GDM1 (cell line): ENCODE results near the gene PDGFRB.

Experiments used
- DNase-seq: peaks from one replicate; lab custom pipeline; 2025; lab: John Stamatoyannopoulos, UW

Gene PDGFRB

DNA sequence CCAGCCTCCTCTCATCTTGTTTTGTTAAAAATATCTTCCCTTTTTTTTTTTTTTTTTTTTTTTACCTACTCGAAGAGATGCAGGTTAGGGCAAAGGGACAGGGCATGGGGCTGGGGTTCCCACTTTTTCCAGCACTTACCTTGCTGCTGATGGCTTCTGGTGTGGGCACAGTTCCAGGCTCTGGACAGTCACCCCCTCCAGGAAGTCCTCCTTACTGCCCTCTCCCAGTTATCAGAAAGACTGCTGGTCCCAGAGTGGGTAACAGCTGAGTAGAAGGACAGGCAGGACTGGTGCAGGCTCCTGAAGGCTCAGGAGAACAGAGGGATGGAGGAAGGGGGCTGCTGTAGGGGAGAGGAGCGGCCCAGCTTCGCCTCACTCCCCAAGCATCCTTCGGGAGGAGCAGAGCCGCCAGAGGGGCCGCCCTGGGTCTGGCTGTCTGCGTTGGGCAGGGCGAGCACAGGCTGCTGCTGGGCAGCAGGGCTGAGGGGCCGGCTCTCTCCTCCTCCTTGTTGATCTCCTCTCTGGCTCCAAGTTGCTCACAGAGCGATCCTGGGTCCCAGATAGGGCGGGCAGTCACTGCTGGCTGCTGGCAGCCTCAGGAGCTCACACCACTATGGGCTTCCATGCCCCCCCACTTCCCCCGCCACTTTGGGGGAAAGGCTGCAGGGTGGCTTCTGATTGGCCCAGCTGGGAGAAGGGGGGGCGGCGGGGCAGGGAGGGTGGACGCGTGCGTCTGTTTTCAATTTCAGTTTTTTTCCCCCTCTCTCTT lies at the start of gene PDGFRB:
PDGFRB (minus strand) TSS at position 588 of the 769 bp plus-strand sequence. CDS start 18,798 bp downstream, outside the sequence.
- DNase-seq, result no peak

DNA sequence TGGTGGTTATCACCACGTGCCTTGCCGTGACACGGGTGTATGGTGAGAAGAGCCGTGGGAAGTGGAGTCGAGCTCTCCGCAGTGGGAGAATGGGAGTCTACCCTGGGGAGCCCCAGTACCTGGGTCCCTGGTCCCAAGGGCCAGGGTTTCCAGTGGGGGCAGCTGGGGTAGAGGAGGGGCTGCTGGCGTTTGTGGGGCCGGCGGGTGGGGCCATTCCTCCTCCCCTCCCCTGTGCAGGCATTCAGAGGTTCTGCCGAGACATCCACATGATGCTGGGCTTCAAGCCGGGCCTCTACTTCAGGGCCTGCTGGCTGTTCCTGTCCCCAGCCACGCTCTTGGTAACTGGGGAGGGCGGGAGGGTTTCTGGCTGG lies 48.9 kb upstream of the PDGFRB start:
- DNase-seq, result no peak

DNA sequence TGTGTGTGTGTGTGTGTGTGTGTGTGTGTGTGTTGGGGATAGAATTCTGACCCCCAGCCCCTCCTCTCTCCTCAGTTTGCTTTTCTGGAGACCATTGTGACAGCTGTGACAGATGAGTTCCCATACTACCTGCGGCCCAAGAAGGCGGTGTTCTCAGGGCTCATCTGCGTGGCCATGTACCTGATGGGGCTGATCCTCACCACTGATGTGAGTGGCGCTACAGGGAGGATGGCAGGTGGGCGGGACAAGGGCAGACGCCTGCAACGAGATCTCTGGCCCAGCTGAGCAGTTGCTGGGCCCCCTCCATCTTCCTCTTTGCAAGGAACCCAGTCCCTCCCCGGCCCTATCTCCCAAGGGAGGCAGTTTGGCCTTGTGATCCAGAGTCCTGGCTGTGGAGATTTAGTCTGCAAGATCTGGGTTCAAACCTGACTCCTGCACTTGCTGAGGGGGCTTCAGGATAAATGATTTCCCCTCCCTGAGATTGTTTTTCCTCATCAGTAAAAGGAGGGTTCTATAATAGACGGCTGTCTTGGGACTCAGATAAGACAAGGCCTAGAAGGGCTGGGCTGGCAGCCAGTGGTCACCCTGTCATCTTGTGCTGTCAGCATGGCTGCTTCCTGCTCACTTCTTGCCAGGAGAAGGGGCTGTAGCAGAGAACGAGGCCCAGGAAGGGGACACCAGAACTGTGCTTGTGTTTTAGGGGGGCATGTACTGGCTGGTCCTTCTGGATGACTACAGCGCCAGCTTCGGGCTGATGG lies 48.4 kb upstream of the PDGFRB start:
- no peak for DNase-seq

DNA sequence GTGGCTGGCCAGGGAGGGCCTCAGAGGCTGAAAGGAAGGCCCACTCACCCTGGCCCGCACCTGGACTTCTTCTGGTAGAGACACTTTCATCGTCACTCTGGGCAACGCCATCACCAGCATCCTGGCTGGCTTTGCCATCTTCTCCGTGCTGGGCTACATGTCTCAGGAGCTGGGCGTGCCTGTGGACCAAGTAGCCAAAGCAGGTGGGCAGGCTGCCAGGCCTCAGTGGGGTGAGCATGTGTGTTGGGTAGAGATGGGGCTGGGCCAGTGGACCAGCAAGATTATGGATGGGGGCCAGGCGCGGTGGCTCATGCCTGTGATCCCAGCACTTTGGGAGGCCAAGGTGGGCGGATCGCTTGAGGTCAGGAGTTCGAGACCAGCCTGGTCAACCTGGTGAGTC lies 46.9 kb upstream of the PDGFRB start:
- no peak for DNase-seq

DNA sequence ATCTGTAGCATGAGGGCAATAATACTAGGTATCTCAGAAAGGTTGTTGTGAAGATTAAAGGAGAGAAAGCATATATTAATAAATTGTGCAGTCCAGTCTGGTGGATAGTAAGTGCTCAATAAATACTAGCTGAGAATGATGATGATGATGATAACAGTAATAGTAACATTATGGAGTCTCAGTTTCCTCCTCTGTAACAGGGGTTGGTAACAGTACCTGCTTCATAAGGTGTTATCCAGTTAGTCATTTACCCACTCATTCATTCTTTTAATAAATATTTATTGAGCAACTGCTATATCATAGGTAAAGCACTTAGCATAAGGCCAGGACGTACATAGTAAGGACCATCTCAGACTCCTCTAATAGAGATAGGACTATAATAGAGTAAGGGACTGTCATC lies 41.8 kb upstream of the PDGFRB start:
- DNase-seq, result no peak

DNA sequence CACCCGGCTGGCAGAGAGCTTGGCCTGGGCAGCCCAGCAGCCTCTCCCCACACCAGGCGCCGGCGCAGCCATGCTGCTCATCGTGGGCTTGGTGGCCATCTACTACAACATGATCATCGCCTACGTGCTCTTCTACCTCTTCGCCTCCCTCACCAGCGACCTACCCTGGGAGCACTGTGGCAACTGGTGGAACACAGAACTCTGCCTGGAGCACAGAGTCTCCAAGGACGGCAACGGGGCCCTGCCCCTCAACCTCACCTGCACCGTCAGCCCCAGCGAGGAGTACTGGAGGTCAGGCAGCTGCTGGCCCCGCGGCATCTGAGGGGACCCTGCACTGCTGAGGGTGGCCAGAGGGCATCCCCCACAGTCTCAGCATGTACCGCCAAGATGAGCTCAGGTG lies 41.3 kb upstream of the PDGFRB start:
- no peak for DNase-seq

DNA sequence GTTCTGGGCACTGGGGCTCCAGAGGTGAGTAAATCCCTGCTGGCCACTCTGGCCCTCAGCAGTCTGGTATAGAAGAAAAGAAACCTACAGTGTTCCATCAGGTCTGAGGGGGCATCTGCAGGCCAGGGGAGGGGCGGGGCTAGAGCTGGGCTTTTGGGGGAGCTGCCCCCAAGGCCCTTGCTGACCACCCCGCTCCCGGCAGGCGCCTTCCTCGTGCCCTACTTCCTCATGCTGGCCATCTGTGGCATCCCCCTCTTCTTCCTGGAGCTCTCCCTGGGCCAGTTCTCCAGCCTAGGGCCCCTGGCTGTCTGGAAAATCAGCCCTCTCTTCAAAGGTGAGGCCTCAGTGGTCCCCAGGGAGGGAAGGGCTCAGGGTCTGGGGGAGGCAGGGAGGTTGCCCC lies 40.9 kb upstream of the PDGFRB start:
- no peak for DNase-seq

DNA sequence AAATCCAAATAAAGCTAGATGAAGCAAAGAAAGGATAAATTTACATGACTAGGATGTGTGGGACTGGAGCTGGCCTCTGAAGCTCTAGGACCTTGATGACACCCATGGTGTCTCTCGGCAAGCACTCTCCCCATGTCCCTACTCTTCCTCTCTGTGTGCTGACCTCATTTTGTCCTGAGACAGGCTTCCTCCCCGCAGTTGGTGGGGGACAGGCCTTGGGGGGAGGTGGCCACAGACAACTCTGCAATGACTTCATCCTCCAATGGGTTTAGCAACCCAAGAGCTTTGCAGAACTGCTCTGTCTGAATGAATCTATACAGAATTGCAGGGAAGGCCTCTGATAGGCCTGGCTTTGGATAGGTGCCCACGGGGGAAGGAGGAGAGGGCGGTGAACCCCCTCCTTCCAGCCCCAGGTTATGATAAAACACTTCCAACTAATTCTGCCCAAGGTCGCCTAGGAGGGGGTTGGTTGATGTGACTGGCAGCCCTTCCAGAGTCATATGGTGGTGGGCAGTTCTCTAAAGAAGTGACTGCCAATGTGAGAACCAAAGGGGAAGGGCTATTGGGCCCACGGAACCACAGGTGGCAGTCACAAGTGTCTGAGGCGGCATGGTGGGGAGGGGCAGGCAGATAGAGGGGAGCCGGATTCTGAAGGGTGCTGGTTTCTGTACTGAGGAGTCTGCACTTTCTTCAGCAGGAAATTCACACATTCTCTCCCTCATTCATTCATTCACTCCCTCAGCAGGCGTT lies 40.3 kb upstream of the PDGFRB start:
- no peak for DNase-seq

DNA sequence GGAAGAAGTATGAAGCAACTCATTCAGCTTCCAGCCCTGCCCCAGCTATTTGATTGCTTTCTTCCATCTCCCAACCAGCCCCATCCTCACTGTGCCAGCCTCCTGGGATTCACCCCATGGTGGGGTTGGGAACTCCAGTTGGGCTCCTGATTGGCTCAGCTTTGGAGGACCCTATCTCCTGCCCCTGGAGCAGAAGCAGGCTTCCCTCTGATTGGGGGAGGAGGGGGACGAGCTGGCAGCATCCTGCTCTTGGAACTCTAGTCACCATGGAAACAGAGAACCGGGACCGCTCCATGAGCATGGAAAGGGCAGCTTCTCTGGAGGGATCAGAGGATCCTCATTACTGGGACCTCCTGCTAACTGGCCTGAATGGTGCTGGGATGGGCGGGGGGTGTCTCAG lies 36.8 kb upstream of the PDGFRB start:
- DNase-seq, result no peak

DNA sequence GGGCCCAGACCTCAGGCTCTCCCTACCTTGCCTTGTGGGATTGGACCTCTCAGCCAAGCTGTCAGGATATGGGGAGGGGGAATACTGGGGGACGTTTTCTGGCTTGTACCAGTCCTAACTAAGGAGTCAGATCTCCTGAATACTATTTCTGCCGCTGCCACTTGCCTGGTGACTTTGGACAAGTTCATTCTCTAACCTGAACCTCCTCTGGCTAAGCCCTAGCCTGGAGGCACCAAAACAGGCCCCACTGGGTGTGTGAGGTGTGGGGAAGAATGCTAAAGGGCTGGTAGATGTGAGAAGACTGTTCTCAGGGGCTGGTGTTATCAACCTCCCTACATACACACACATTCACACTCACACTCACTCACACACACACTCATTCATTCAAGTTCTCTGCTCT lies 35.3 kb upstream of the PDGFRB start:
- DNase-seq, result no peak

DNA sequence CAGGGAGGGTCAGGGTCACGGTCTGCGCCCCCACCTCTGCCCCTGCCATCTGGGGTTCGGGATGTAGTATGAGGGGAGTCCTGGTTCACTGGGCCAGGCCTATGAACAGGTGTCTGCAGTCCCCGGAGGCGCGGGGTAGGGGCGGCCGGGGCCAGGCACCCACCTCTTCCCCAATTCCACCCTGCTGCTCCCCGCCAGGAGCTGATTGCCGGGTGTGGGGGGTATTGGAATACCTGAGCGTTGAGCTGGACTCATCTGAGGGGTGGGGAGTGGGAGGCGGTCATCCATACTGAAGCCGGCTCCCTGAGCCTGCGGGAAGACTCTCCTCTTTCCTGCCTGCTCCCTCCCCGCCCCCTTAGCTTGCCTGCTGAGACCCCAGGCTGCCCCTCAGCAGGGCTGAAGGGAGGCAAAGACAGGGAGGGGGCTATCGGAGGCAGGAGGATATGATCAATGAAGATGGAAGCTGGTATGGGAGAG lies 34.9 kb upstream of the PDGFRB start:
- DNase-seq, result no peak

DNA sequence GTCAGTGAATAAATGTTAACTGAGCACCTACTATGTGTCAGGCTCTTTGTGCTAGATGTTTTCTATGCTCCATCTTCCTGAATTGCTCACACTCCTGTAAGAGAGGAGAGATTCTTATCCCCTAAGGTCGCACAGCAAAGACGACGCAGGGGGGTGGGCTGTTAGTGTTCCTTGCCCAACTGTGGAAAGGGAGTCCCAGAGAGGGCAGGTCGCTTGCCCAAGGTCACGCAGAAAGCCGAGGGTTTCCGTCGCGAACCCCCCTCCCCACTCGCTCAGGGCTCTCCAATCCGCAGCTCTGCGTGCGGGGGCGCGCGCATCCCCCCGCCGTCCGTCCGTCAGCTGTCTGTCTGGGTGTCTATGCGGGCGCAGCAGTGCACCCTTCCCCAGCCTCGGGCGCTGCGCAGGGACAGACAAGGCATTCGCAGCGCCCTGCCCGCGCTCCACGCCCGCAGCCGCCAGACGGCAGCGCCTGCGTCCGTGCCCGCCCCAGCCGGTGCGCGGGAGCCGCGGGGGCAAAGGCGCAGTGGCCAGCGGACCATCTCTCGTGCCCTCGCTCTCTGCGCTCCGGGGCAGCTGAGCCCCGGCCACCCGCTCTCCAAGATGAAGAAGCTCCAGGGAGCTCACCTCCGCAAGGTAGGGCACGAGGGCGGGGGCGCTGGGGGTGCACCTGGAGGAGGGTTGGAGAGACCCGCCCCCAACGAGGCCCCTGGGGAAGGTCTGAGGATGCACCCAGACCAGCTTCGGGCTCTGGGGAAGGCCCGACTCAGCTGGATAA lies 34.3 kb upstream of the PDGFRB start, which contains the start of gene SLC6A7:
SLC6A7 (plus strand) TSS at position 335 of the 775 bp plus-strand sequence; CDS start at position 601, 266 bp downstream.
- DNase-seq, result no peak

DNA sequence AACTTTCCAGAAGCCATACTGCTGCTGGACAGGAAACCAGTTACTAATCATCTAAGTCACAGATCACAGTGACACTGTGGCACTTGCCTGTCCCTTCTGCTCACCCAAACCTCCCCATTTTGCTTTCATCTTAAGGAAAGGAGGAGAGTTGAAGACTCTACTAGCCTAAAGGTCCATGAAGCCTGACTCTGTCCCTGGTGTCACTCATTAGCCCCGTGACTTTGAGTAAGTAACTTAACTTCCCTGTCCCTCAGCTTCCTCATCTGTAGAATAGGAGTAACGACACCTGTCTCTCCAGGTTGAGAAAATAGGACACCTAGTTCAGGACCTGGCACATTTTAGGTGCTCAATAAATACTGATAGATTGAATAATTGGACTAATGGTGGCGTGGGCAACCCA lies 33.7 kb upstream of the PDGFRB start:
- DNase-seq, result no peak

DNA sequence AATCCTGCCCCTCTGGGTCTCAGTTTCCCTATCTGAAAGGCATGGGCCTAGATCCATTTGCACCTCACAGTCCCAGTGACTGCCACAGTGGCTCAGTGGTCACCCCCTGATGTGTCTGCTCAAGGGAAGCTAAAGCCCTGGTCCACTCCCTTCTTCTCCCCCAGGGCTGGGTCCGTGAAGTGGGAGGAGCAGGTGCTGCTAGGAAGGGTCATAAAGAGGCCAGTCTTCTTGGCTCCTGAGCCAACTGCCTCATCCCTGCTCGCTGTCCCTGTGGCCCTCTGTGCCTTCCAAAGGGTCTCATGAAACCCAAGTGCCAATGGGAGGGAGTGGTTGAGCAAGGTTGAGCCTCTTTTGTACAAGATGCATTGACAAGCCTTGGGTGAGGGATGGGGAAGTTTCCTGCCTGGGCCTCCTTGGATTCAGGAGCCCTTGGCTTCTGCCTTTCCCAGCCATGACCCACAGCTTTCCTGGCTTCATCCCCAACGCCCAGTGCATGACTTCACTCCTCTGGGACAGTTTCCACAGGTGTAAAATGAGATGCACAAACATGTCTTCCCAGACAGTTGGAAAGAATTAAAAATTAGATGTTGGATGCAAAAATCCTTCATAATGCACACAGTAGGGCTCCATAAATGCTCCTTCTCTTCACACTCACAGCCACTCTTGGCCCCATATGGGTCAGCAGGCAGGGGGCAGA lies 32.6 kb upstream of the PDGFRB start:
- no peak for DNase-seq

DNA sequence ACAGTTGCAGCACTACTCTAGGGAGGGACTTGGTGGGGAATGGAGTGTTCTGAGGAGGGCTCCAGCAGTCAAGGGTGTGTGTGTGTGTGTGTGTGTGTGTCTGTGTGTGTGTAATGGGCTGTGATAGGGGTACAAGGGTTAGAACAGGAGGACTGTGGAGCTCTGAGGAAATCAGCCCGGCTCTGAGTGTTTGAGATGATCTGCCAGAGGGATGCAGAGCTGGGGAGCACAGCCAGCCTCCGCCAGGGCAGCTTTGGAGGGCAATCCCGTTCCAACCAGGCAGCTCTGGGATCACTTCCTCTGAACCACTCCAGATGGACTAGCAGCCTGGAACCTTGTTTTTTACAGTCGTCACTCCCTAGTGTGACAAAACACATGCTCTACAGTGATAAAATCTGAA lies 31.3 kb upstream of the PDGFRB start:
- DNase-seq, result no peak

DNA sequence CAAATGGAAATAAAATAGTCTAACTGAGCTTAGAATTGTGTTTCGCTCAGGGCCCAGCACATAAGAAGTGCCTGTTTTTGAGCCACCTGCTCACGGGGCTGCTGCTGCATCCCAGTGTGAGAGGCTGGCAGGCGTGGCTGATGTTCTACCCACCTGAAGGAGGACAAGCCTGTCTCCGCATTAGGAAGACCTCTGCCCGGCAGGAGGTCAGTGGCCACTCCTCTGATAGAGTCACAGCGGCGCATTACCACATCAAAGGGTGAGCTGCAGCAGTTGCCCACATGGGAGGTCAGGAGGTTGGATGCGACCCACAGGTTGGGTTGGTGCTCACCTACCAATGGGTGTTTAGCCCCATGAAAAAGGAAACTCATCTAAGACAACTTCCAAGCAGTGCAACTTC lies 30.5 kb upstream of the PDGFRB start:
- no peak for DNase-seq

DNA sequence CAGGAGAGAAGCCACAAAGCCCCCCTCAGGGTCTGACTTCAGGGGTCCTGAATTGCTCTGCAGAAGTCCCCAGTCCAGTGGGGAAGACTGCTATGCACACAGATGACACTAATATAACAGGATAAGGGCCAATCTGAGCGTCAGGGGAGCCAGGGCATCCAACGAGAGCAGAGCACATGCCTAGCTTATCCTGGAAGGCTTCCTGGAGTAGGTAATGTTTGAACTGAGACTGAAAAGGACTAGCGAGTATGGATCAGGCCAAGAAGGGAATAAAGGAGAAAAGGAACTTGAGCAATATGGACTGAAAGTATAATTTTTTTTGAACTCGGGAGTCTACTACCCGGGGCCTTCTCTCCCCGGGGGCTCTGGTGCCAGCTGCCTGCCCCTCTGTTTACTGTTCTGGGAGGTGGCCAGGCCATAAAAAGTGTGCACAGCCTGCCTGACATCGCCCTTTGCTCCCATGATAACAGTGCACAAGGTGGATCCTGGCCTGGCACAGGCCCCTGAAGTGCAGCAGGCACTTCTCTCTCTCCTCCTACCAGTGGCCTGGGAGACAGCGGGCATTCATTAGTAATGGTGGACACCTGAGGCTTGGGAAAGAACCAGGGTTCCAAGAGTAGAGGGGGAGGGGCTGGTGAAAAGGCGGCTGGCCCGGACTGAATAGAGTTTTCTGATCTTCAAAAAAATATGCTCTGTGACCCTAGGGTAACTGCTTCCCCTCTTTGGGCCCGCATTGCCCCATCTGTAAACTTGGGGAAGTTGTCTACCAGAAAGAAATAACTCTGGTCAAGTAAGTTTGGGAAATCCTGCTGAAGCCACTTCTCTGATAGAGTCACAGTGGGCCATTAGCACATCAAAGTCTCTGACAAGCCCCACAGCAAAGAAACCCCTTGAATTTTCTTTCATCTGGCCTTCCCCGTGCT lies 29.6 kb upstream of the PDGFRB start:
- no peak for DNase-seq

DNA sequence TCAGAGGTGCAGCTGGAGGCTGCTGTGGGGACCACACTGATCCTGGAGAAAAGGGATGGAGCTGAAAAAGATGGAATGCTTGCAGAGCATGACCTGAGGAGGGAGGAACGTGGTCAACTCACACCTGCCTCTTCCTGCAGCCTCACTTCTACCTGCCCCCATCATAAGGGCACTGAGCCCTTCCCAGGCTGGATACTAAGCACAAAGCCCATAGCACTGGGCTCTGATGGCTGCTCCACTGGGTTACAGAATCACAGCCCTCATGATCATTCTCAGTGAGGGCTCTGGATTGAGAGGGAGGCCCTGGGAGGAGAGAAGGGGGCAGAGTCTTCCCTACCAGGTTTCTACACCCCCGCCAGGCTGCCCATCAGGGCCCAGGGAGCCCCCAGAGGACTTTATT lies 28.4 kb upstream of the PDGFRB start:
- DNase-seq, result no peak

DNA sequence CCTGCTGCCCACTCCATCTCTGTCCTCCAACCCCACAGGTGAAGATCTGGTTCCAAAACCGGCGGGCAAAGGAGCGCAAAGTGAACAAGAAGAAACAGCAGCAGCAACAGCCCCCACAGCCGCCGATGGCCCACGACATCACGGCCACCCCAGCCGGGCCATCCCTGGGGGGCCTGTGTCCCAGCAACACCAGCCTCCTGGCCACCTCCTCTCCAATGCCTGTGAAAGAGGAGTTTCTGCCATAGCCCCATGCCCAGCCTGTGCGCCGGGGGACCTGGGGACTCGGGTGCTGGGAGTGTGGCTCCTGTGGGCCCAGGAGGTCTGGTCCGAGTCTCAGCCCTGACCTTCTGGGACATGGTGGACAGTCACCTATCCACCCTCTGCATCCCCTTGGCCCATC lies 27.8 kb upstream of the PDGFRB start:
- DNase-seq, result no peak

DNA sequence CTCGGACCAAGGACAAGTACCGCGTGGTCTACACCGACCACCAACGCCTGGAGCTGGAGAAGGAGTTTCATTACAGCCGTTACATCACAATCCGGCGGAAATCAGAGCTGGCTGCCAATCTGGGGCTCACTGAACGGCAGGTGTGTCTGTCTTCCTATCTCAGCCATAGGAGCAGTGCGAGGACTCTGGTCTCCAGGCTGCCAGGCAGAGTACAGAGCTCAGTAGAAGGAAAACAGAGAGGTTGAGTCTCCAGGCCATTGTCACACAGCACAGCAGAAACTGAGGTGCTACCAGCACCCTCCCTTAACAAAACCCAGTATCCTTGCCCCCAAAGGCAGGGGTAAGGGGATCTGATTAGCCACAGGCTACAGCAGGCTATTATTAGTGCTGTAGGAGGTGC lies 27.1 kb upstream of the PDGFRB start:
- no peak for DNase-seq
